Bronchial epithelial cell (primary cell): ENCODE data around the gene KRI1. TPM values are rescaled to one million over a fixed set of nuclear protein-coding genes. Genes with fewer than 3 reads are reported as not detected.
A peak's percentile ranks its signal among the peaks of the same experiment; 100 is the strongest.

ENCODE experiments used
- DNase-seq: peaks from one replicate; pipeline ENCODE4 v3.0.0-alpha.2; 2010; ENCODE audit warnings: low read depth
- FAIRE-seq: peaks from 2 replicates; lab custom pipeline; 2011; peaks lifted over from hg19 to GRCh38; lab: Jason Lieb, UNC
- H3K27me3 ChIP-seq: 2 replicates; pipeline ENCODE4 v1.5.1; 2011; ENCODE audit warnings: low read length; ENCODE audit not compliant: control insufficient read depth, insufficient read depth
- H3K36me3 ChIP-seq: 2 replicates; pipeline ENCODE4 v1.5.1; 2011; ENCODE audit warnings: low read length; ENCODE audit not compliant: control insufficient read depth, insufficient read depth
- H3K4me3 ChIP-seq: 2 replicates; pipeline ENCODE4 v1.5.1; 2011; ENCODE audit warnings: mild to moderate bottlenecking, low read depth, low read length, control low read depth
- CTCF ChIP-seq: IDR thresholded peaks from 2 replicates; pipeline ENCODE4 v1.5.1; 2011; ENCODE audit warnings: mild to moderate bottlenecking, moderate library complexity, low read length, control low read depth, inconsistent platforms; ENCODE audit not compliant: insufficient read depth, severe bottlenecking
- total RNA-seq: library from RNA; depleted of rRNA; stranded (reverse); fragments of >200 nt; gene quantifications from 2 replicates; pipeline ENCODE4 v1.2.1, GENCODE V29; 2014

The KRI1 gene
- total RNA-seq, 1 donor from 2014 or later: 8.2 TPM

- no peak for FAIRE-seq
- Histone ChIP-seq H3K36me3 (peaks cover 3% of the 10 kb centered on the region), H3K27me3 (no peaks in the 10 kb centered on the region), H3K4me3 (peak within 1 kb of the TSS; percentile 55)
- peak; percentile 12 for TF ChIP-seq CTCF
- peak; percentile 97 for DNase-seq
These were observed 3.2 kb upstream of the KRI1 start, which contains the start of gene CDKN2D for GRCh38 chr19:10568826-10569651. Gene CDKN2D (minus strand): TSS chr19:10568979. CDS start chr19:10568653, 326 bp downstream.

GRCh38 chr19:10568062-10568825 lies 2.4 kb upstream of the KRI1 start:
- Histone ChIP-seq H3K36me3 (peaks cover 4% of the 10 kb centered on the region), H3K4me3 (peak overlapping the region; percentile 55), H3K27me3 (no peaks in the 10 kb centered on the region)
- peak; percentile 31 for TF ChIP-seq CTCF
- DNase-seq (peak; percentile 33), FAIRE-seq (no peak)

GRCh38 chr19:10567656-10568055 lies 1.8 kb upstream of the KRI1 start:
- TF ChIP-seq CTCF: no peak
- Histone ChIP-seq H3K4me3 (peak overlapping the region; percentile 55), H3K36me3 (peaks cover 4% of the 10 kb centered on the region), H3K27me3 (no peaks in the 10 kb centered on the region)
- DNase-seq (no peak), FAIRE-seq (no peak)

GRCh38 chr19:10566658-10567410 lies 1.0 kb upstream of the KRI1 start:
- TF ChIP-seq CTCF: no peak
- Histone ChIP-seq H3K4me3 (no peak overlapping the region), H3K36me3 (peaks cover 6% of the 10 kb centered on the region), H3K27me3 (no peaks in the 10 kb centered on the region)
- DNase-seq: no peak
- no peak for FAIRE-seq

GRCh38 chr19:10566408-10566657 lies 523 bp upstream of the KRI1 start:
- no peak for FAIRE-seq
- DNase-seq: no peak
- H3K27me3 ChIP-seq: no peaks in the 10 kb centered on the region
- no peak for TF ChIP-seq CTCF
- peak overlapping the region; percentile 99 for H3K4me3 ChIP-seq
- H3K36me3 ChIP-seq: peaks cover 6% of the 10 kb centered on the region
